ENCODE measurements around the gene KRTAP10-10. TPM values are rescaled to one million over a fixed set of nuclear protein-coding genes. Genes with fewer than 3 reads are reported as not detected.

KRTAP10-10 gene
- total and polyA plus RNA-seq, 5 donors = not detected

Other genes starting within 250 kb of the KRTAP10-10 start
- 1 to 10 TPM in 3 of 4 donors, under 1 TPM in 1; 0.89 to 1.1 (median 1.0) TPM for gene LRRC3, start 181.8 kb upstream of the KRTAP10-10 start, total RNA-seq
- gene LRRC3, start 181.8 kb upstream of the KRTAP10-10 start, polyA plus RNA-seq = 0.93 TPM
- not detected for gene KRTAP10-1, start 97.2 kb upstream of the KRTAP10-10 start, total RNA-seq
- not detected for gene KRTAP10-1, start 97.2 kb upstream of the KRTAP10-10 start, polyA plus RNA-seq
- not detected for gene KRTAP10-2, start 85.9 kb upstream of the KRTAP10-10 start, total RNA-seq
- 0.11 TPM for gene KRTAP10-2, start 85.9 kb upstream of the KRTAP10-10 start, polyA plus RNA-seq
- gene KRTAP10-3, start 78.6 kb upstream of the KRTAP10-10 start, total RNA-seq = not detected
- not detected for gene KRTAP10-3, start 78.6 kb upstream of the KRTAP10-10 start, polyA plus RNA-seq
- not detected for gene KRTAP10-4, start 63.6 kb upstream of the KRTAP10-10 start, total RNA-seq
- not detected for gene KRTAP10-4, start 63.6 kb upstream of the KRTAP10-10 start, polyA plus RNA-seq
- gene KRTAP10-5, start 56.8 kb upstream of the KRTAP10-10 start, total RNA-seq = not detected
- gene KRTAP10-5, start 56.8 kb upstream of the KRTAP10-10 start, polyA plus RNA-seq = not detected
- not detected for gene KRTAP10-6, start 44.9 kb upstream of the KRTAP10-10 start, total RNA-seq
- not detected for gene KRTAP10-6, start 44.9 kb upstream of the KRTAP10-10 start, polyA plus RNA-seq
- not detected for gene KRTAP10-7, start 36.8 kb upstream of the KRTAP10-10 start, total RNA-seq
- gene KRTAP10-7, start 36.8 kb upstream of the KRTAP10-10 start, polyA plus RNA-seq = not detected
- gene KRTAP10-8, start 25.3 kb upstream of the KRTAP10-10 start, total RNA-seq = not detected
- not detected for gene KRTAP10-8, start 25.3 kb upstream of the KRTAP10-10 start, polyA plus RNA-seq
- not detected for gene KRTAP10-9, start 10.3 kb upstream of the KRTAP10-10 start, total RNA-seq
- gene KRTAP10-9, start 10.3 kb upstream of the KRTAP10-10 start, polyA plus RNA-seq = not detected
- gene KRTAP10-11, start 9.1 kb downstream of the KRTAP10-10 start, total RNA-seq = not detected
- not detected for gene KRTAP10-11, start 9.1 kb downstream of the KRTAP10-10 start, polyA plus RNA-seq
- not detected for gene KRTAP12-4, start 17.3 kb downstream of the KRTAP10-10 start, total RNA-seq
- not detected for gene KRTAP12-4, start 17.3 kb downstream of the KRTAP10-10 start, polyA plus RNA-seq
- not detected for gene KRTAP12-3, start 20.6 kb downstream of the KRTAP10-10 start, total RNA-seq
- not detected for gene KRTAP12-3, start 20.6 kb downstream of the KRTAP10-10 start, polyA plus RNA-seq
- not detected for gene KRTAP12-2, start 29.6 kb downstream of the KRTAP10-10 start, total RNA-seq
- gene KRTAP12-2, start 29.6 kb downstream of the KRTAP10-10 start, polyA plus RNA-seq = not detected
- not detected for gene KRTAP12-1, start 44.8 kb downstream of the KRTAP10-10 start, total RNA-seq
- not detected for gene KRTAP12-1, start 44.8 kb downstream of the KRTAP10-10 start, polyA plus RNA-seq
- not detected for gene KRTAP10-12, start 59.8 kb downstream of the KRTAP10-10 start, total RNA-seq
- not detected for gene KRTAP10-12, start 59.8 kb downstream of the KRTAP10-10 start, polyA plus RNA-seq
- gene TSPEAR, start 74.2 kb downstream of the KRTAP10-10 start, total RNA-seq = 1 to 10 TPM in 3 of 4 donors, under 1 TPM in 1; 0.29 to 4.6 (median 1.3) TPM
- gene TSPEAR, start 74.2 kb downstream of the KRTAP10-10 start, polyA plus RNA-seq = 2.2 TPM
- gene UBE2G2, start 164.5 kb downstream of the KRTAP10-10 start, total RNA-seq = 10 to 100 TPM; 57.0 to 69.8 (median 64.7) TPM
- gene UBE2G2, start 164.5 kb downstream of the KRTAP10-10 start, polyA plus RNA-seq = 39.6 TPM
- 10 to 100 TPM; 74.4 to 87.8 (median 84.1) TPM for gene SUMO3, start 180.7 kb downstream of the KRTAP10-10 start, total RNA-seq
- 53.3 TPM for gene SUMO3, start 180.7 kb downstream of the KRTAP10-10 start, polyA plus RNA-seq
- gene PTTG1IP, start 236.3 kb downstream of the KRTAP10-10 start, total RNA-seq = 100 to 1,000 TPM; 192 to 206 (median 197) TPM
- 172 TPM for gene PTTG1IP, start 236.3 kb downstream of the KRTAP10-10 start, polyA plus RNA-seq